Heart left ventricle (tissue), 16 donors: ENCODE measurements around the gene EGLN2. TPM values are rescaled to one million over a fixed set of nuclear protein-coding genes. Genes with fewer than 3 reads are reported as not detected.
"Not testable (repeated sequence)": the region's sequence is repeated elsewhere in the genome, so short reads cannot be mapped to it uniquely, and the experiment has no call there.

Experiments used
- ATAC-seq, 4 donors: fragments of 200-7000 bp; cut with Tn5 transposase; one replicate each; pipeline ENCODE4 v1.9.1; 2020 to 2022; ENCODE audit warnings: moderate library complexity in 4 of 4, mild to moderate bottlenecking in 3 of 4, moderate number of reproducible peaks in 1 of 4
- DNase-seq, 5 donors: peaks; one replicate each; pipeline ENCODE4 v3.0.0-alpha.2; 2020
- H3K27ac ChIP-seq, 12 donors: fragments of 200-600 bp; sonication (generic) in 4 of 12; one replicate each; pipeline versions ENCODE4 v1.5.0 to v1.8.0; 2016 to 2022; ENCODE audit warnings: mild to moderate bottlenecking in 2 of 12
- H3K27me3 ChIP-seq, 9 donors: fragments of 200-600 bp; sonication (generic) in 2 of 9; one replicate each; pipeline versions ENCODE4 v1.5.1 to v1.8.0; 2016 to 2022; ENCODE audit warnings: mild to moderate bottlenecking in 3 of 9
- H3K36me3 ChIP-seq, 9 donors: fragments of 200-600 bp; sonication (generic) in 2 of 9; one replicate each; pipeline versions ENCODE4 v1.5.0 to v1.8.0; 2018 to 2022; ENCODE audit warnings: mild to moderate bottlenecking in 2 of 9
- H3K4me1 ChIP-seq, 12 donors: fragments of 200-600 bp; sonication (generic) in 4 of 12; one replicate each; pipeline versions ENCODE4 v1.5.0 to v1.8.0; 2016 to 2022; ENCODE audit warnings: mild to moderate bottlenecking in 3 of 12
- H3K4me3 ChIP-seq, 12 donors: fragments of 200-600 bp; sonication (generic) in 4 of 12; one replicate each; pipeline versions ENCODE4 v1.5.0 to v1.8.0; 2017 to 2022; ENCODE audit warnings: mild to moderate bottlenecking in 9 of 12, moderate library complexity in 4 of 12
- H3K9me3 ChIP-seq, 12 donors: fragments of 200-600 bp; sonication (generic) in 4 of 12; one replicate each; pipeline versions ENCODE4 v1.5.0 to v1.8.0; 2016 to 2022; ENCODE audit warnings: mild to moderate bottlenecking in 1 of 12
- WGBS, 4 donors: extraction: QIAGEN DNeasy Blood & Tissue Kit in 2 of 4; methylation state at CpG; one replicate each; pipeline versions ENCODE4 v1.1.5 to v1.1.7; 2013 to 2018; 5-methylcytosine and 5-hydroxymethylcytosine counted together
- intact Hi-C, 10 donors: fragments of 100-400 bp; cut with DNase I; formaldehyde crosslinking; loops; one replicate each; pipeline versions ENCODE4 v1.11.1 to v1.14.2; 2022
- polyA plus RNA-seq, 2 donors: library from polyadenylated mRNA; stranded (reverse); fragments of 200-250 nt; gene quantifications; one replicate each; pipeline ENCODE4 v1.2.3, GENCODE V29; 2013
- total RNA-seq, 9 donors: library from RNA; depleted of rRNA in 2 of 9; stranded (reverse); fragments of >200 nt in 2 of 9; fragmentation: NEBNext Ultra II Directional in 3 of 9; extraction: Animal tissue kit (Norgen Biotek cat#: 25700) in 3 of 9; gene quantifications; one replicate each; pipeline versions ENCODE4 v1.1.0 to v1.2.4, GENCODE V29; 2016 to 2023
- donor health status: ischemic (EF 13 %, LVEDD 7.1; RV severe dilation, severe dysfunction).
- donor health status: healthy with polysubstance abuse.
- donor health status: DM: no; HTN: yes; CAD: no.
- donor health status: DM: no; HTN: no; CAD: no.
- donor health status: ischemic (EF 25% LVEDD 6.9; RV normal size, moderate dysfunction).
- donor health status: ischemic (EF 25% LVEDD 5.7; RV mildly dilated, moderate dysfunction).
- donor health status: healthy.
- donor health status: DM: yes; HTN: yes; CAD: no.
- donor health status: ischemic (EF 35%, LVEDD 5.7; RV mildly dilated, moderate dysfunction).
- donor health status: nonischemic (EF 11% LVEDD 7.7; RV severe dilation, severe dysfunction).
- donor health status: DM: yes; HTN: yes; CAD: no.
- donor health status: PGD.
- donor health status: ischemic (EF 29% LVEDD 5.4; RV normal size, mild dysfunction).
- donor health status: nonischemic (EF 23%, LVEDD 6.1; RV moderate dilation, normal function).

EGLN2 gene
- total and polyA plus RNA-seq, 11 donors: 38.1 to 91.8 (median 50.5) TPM

DNA sequence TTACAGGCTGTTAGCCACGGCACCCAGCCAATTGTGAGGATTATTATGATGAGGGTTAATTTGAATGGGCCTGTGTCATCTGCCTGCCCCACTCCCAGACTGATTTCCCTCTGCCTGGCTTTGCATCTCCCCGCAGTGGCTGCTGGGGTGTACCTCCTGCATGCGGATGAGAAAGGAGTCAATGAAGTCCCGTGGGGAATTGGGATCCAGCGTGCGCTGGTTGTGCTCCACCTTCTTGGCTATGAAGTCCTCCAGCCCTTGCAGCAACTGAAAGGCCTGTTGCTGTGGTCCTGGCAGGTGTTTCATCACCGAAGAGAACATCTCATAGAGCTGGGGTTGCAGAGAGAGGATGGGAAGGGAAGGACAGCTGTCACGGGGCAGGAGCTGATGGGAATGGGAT is 47.7 kb downstream of the EGLN2 start:
- H3K9me3 ChIP-seq, DNase-seq, H3K27ac ChIP-seq, ATAC-seq, H3K4me3 ChIP-seq, intact Hi-C loops, H3K4me1 ChIP-seq, H3K36me3 ChIP-seq: not testable (repeated sequence)
- peaks cover 0 to 20% (median 0%) of the 10 kb centered on the region in 9 donors for H3K27me3 ChIP-seq
- WGBS, 4 donors: 75 to 84% (median 79%) methylated on average over 7 to 8 of the region's 8 CpGs

DNA sequence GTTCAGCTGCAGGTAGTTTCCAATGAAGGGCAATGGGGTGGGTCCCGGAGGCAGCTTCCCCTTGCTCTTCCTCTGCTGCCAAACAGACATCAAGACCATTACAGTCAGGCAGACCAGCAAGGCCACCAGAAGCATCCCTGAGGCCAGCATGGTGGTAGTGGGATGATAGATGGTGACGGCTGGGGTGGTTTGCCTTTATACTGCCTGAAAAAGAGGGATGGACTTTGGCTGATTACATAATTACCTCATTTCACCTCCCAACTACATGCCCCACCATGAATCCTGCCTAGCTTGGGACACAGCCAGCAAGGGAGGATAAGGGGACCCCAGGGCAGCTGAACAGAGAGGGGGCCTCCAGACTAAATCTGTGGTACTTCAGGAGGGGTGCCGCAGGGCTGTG is 51.3 kb downstream of the EGLN2 start, which contains the start of gene CYP2A6:
Gene CYP2A6, minus strand, starts transcription at position 171 of the 400 bp plus-strand sequence. Its CDS starts 21 bp downstream, at position 150.
- H3K4me3 ChIP-seq, intact Hi-C loops, DNase-seq, H3K4me1 ChIP-seq, ATAC-seq, H3K9me3 ChIP-seq, H3K27ac ChIP-seq, H3K36me3 ChIP-seq: not testable (repeated sequence)
- H3K27me3 ChIP-seq: peaks cover 0 to 20% (median 0%) of the 10 kb centered on the region in 9 donors
- 88 to 100% (median 94%) methylated on average over 2 to 3 of the region's 3 CpGs for WGBS, 4 donors

DNA sequence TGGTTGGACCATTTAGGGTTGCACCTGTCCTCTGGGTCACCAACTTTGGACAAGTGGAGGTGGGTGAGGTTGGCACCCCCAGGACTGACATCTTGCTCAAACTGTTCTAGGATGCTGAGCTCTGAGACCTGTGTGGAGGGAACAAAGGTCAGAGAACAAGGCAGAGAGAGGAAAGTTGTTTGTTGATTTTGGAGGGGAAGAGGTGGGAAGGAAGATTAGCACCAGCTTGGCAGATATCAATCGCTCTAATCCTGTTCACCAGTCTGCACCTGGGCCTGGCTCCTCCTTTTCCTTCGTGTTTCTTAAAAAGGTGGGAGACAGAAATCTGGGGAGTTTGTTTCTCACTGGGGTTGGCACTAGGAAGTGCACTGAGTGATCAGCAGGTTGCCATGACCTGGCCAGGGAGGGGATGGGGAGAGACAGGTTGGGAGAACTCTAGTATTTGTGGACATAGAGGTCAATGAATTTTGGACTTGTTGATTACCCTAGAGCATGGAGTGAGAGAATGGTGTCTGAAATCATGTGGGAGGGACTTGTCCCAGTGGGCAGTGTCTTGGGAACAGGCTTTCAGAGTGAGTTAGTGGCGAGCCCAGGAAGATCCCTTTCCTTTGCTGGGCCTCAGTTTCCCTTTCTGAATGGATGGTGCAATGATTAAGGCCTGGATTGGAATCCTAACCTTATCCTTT is 53.6 kb downstream of the EGLN2 start:
- H3K27ac ChIP-seq, H3K4me3 ChIP-seq, ATAC-seq, H3K36me3 ChIP-seq, H3K27me3 ChIP-seq, DNase-seq, H3K4me1 ChIP-seq, H3K9me3 ChIP-seq, intact Hi-C loops: not testable (repeated sequence)
- WGBS, 4 donors: 45 to 65% (median 58%) methylated on average over 2 of the region's 3 CpGs

Other genes starting within 250 kb of the EGLN2 start
- 10 to 100 TPM; 16.4 to 52.8 (median 18.4) TPM for gene SHKBP1, start 222.3 kb upstream of the EGLN2 start, total RNA-seq
- gene SHKBP1, start 222.3 kb upstream of the EGLN2 start, polyA plus RNA-seq: 10 to 100 TPM; 23.2 to 37.0 TPM
- gene LTBP4, start 197.8 kb upstream of the EGLN2 start, total RNA-seq: 100 to 1,000 TPM; 101 to 319 (median 212) TPM
- 100 to 1,000 TPM in 1 of 2 donors, 10 to 100 TPM in 1; 95.0 to 121 TPM for gene LTBP4, start 197.8 kb upstream of the EGLN2 start, polyA plus RNA-seq
- 10 to 100 TPM in 5 of 9 donors, 1 to 10 TPM in 4; 7.3 to 29.1 (median 10.6) TPM for gene NUMBL, start 108.5 kb upstream of the EGLN2 start, total RNA-seq
- gene NUMBL, start 108.5 kb upstream of the EGLN2 start, polyA plus RNA-seq: 10 to 100 TPM in 1 of 2 donors, 1 to 10 TPM in 1; 8.4 to 11.7 TPM
- 10 to 100 TPM; 18.2 to 49.7 (median 27.8) TPM for gene COQ8B, start 82.3 kb upstream of the EGLN2 start, total RNA-seq
- 10 to 100 TPM; 25.1 to 38.3 TPM for gene COQ8B, start 82.3 kb upstream of the EGLN2 start, polyA plus RNA-seq
- 10 to 100 TPM in 3 of 9 donors, 1 to 10 TPM in 6; 6.9 to 27.3 (median 8.9) TPM for gene ITPKC, start 82.1 kb upstream of the EGLN2 start, total RNA-seq
- gene ITPKC, start 82.1 kb upstream of the EGLN2 start, polyA plus RNA-seq: 10 to 100 TPM; 13.0 to 22.7 TPM
- gene ACTMAP, start 48.7 kb upstream of the EGLN2 start, total RNA-seq: 10 to 100 TPM in 3 of 9 donors, 1 to 10 TPM in 6; 4.2 to 11.1 (median 8.6) TPM
- gene ACTMAP, start 48.7 kb upstream of the EGLN2 start, polyA plus RNA-seq: 1 to 10 TPM; 4.5 to 7.7 TPM
- gene SNRPA, start 48.0 kb upstream of the EGLN2 start, total RNA-seq: 10 to 100 TPM; 22.5 to 50.2 (median 31.6) TPM
- gene SNRPA, start 48.0 kb upstream of the EGLN2 start, polyA plus RNA-seq: 10 to 100 TPM; 23.5 to 32.3 TPM
- gene MIA, start 23.7 kb upstream of the EGLN2 start, total RNA-seq: 1 to 10 TPM in 2 of 9 donors, under 1 TPM in 2, not detected in 5; 0.72 to 3.0 (median 0.99) TPM
- gene MIA, start 23.7 kb upstream of the EGLN2 start, polyA plus RNA-seq: 1 to 10 TPM in 1 of 2 donors, under 1 TPM in 1; 0.99 to 1.0 TPM
- 10 to 100 TPM; 12.3 to 31.3 (median 15.0) TPM for gene RAB4B, start 20.9 kb upstream of the EGLN2 start, total RNA-seq
- gene RAB4B, start 20.9 kb upstream of the EGLN2 start, polyA plus RNA-seq: 10 to 100 TPM; 23.7 to 50.1 TPM
- gene CYP2A6, start 51.3 kb downstream of the EGLN2 start, total RNA-seq: under 1 TPM in 1 of 9 donors, not detected in 8; 0.16 TPM
- gene CYP2A6, start 51.3 kb downstream of the EGLN2 start, polyA plus RNA-seq: not detected
- gene CYP2A7, start 83.0 kb downstream of the EGLN2 start, total RNA-seq: not detected
- gene CYP2A7, start 83.0 kb downstream of the EGLN2 start, polyA plus RNA-seq: not detected
- gene CYP2B6, start 192.1 kb downstream of the EGLN2 start, total RNA-seq: under 1 TPM in 1 of 9 donors, not detected in 8; 0.14 TPM
- not detected for gene CYP2B6, start 192.1 kb downstream of the EGLN2 start, polyA plus RNA-seq